GM12874 (cell line): Measurements from ENCODE around the gene TCF12.

Experiments used
- CTCF ChIP-seq: IDR thresholded peaks from 2 replicates; pipeline ENCODE4 v1.5.1; 2011; ENCODE audit warnings: low read depth, mild to moderate bottlenecking, control low read depth, low read length, moderate library complexity; ENCODE audit not compliant: insufficient read depth

TCF12 gene

GRCh38 chr15:57033715-57034439 lies 115.4 kb downstream of the TCF12 start:
- TF ChIP-seq CTCF: no peak

GRCh38 chr15:57034613-57035012 lies 116.2 kb downstream of the TCF12 start:
- TF ChIP-seq CTCF: no peak

GRCh38 chr15:57035664-57036063 lies 117.2 kb downstream of the TCF12 start:
- no peak for TF ChIP-seq CTCF

GRCh38 chr15:57036352-57036751 lies 117.9 kb downstream of the TCF12 start:
- no peak for TF ChIP-seq CTCF

GRCh38 chr15:57037548-57037947 lies 119.1 kb downstream of the TCF12 start:
- TF ChIP-seq CTCF: no peak

GRCh38 chr15:57038040-57038439 lies 119.6 kb downstream of the TCF12 start:
- no peak for TF ChIP-seq CTCF

GRCh38 chr15:57038496-57038895 lies 120.1 kb downstream of the TCF12 start:
- no peak for TF ChIP-seq CTCF

GRCh38 chr15:57041416-57041815 lies 123.0 kb downstream of the TCF12 start:
- TF ChIP-seq CTCF: no peak
